ENCODE results near the gene FOXF1.
A peak's percentile ranks its signal among the peaks of the same experiment; 100 is the strongest.

Gene FOXF1

GRCh38 chr16:86510465-86511261, at the start of gene FOXF1:
TSS of gene FOXF1 (plus strand) at chr16:86510527. CDS start at chr16:86510570, 43 bp downstream.
- DNase-seq (ENCODE audit: low spot score), result no peak

- DNase-seq (ENCODE audit: low spot score), result no peak
Measured at GRCh38 chr16:86461037-86461436, 49.3 kb upstream of the FOXF1 start.

- DNase-seq (ENCODE audit: low spot score), result peak; percentile 77
Measured at GRCh38 chr16:86462334-86463084, 47.8 kb upstream of the FOXF1 start.

GRCh38 chr16:86464044-86464443, 46.3 kb upstream of the FOXF1 start:
- no peak for DNase-seq (ENCODE audit: low spot score)

GRCh38 chr16:86465434-86465833, 44.9 kb upstream of the FOXF1 start:
- no peak for DNase-seq (ENCODE audit: low spot score)

- DNase-seq (ENCODE audit: low spot score), result no peak
Measured at GRCh38 chr16:86466696-86467406, 43.5 kb upstream of the FOXF1 start.

GRCh38 chr16:86467490-86467889, 42.8 kb upstream of the FOXF1 start:
- no peak for DNase-seq (ENCODE audit: low spot score)

GRCh38 chr16:86470964-86471363, 39.4 kb upstream of the FOXF1 start:
- no peak for DNase-seq (ENCODE audit: low spot score)

GRCh38 chr16:86471896-86472295, 38.4 kb upstream of the FOXF1 start:
- no peak for DNase-seq (ENCODE audit: low spot score)

- DNase-seq (ENCODE audit: low spot score), result no peak
Measured at GRCh38 chr16:86472366-86472765, 38.0 kb upstream of the FOXF1 start.

- no peak for DNase-seq (ENCODE audit: low spot score)
Measured at GRCh38 chr16:86476956-86477534, 33.3 kb upstream of the FOXF1 start.

- DNase-seq (ENCODE audit: low spot score), result peak; percentile 43
Measured at GRCh38 chr16:86477642-86478041, 32.7 kb upstream of the FOXF1 start.

GRCh38 chr16:86478779-86479178, 31.5 kb upstream of the FOXF1 start:
- DNase-seq (ENCODE audit: low spot score), result no peak

GRCh38 chr16:86479419-86479818, 30.9 kb upstream of the FOXF1 start:
- DNase-seq (ENCODE audit: low spot score), result peak; percentile 68

GRCh38 chr16:86480444-86480843, 29.9 kb upstream of the FOXF1 start:
- no peak for DNase-seq (ENCODE audit: low spot score)

GRCh38 chr16:86481607-86482006, 28.7 kb upstream of the FOXF1 start:
- DNase-seq (ENCODE audit: low spot score), result no peak

- DNase-seq (ENCODE audit: low spot score), result no peak
Measured at GRCh38 chr16:86484240-86484639, 26.1 kb upstream of the FOXF1 start.

- no peak for DNase-seq (ENCODE audit: low spot score)
Measured at GRCh38 chr16:86485746-86486145, 24.6 kb upstream of the FOXF1 start.

GRCh38 chr16:86490859-86491639, 19.3 kb upstream of the FOXF1 start:
- peak; percentile 59 for DNase-seq (ENCODE audit: low spot score)

- no peak for DNase-seq (ENCODE audit: low spot score)
Measured at GRCh38 chr16:86491640-86492023, 18.7 kb upstream of the FOXF1 start.

- no peak for DNase-seq (ENCODE audit: low spot score)
Measured at GRCh38 chr16:86492267-86492960, 17.9 kb upstream of the FOXF1 start.

Measured in AG08396 (cell line).